ENCODE data around the gene CTPS2.
"Not testable (repeated sequence)": the region's sequence is repeated elsewhere in the genome, so short reads cannot be mapped to it uniquely, and the experiment has no call there.

Gene CTPS2

GRCh38 chrX:16712548-16713155 lies at the start of gene CTPS2:
TSS of gene CTPS2 (minus strand) at chrX:16712669. CDS start at chrX:16702902, 9,767 bp downstream.
- DNase-seq = peak; percentile 79

- not testable (repeated sequence) for DNase-seq
Measured at GRCh38 chrX:16761500-16761899, 49.0 kb upstream of the CTPS2 start.

- no peak for DNase-seq
Measured at GRCh38 chrX:16756724-16757123, 44.3 kb upstream of the CTPS2 start.

GRCh38 chrX:16754019-16754418 lies 41.5 kb upstream of the CTPS2 start:
- DNase-seq = no peak

- no peak for DNase-seq
Measured at GRCh38 chrX:16750136-16750535, 37.7 kb upstream of the CTPS2 start.

GRCh38 chrX:16748425-16748824 lies 36.0 kb upstream of the CTPS2 start:
- no peak for DNase-seq

GRCh38 chrX:16745659-16746058 lies 33.2 kb upstream of the CTPS2 start:
- no peak for DNase-seq

- no peak for DNase-seq
Measured at GRCh38 chrX:16745102-16745501, 32.6 kb upstream of the CTPS2 start.

- peak; percentile 24 for DNase-seq
Measured at GRCh38 chrX:16743604-16744325, 31.3 kb upstream of the CTPS2 start.

GRCh38 chrX:16739574-16739973 lies 27.1 kb upstream of the CTPS2 start:
- DNase-seq = no peak

- no peak for DNase-seq
Measured at GRCh38 chrX:16737024-16737423, 24.6 kb upstream of the CTPS2 start.

GRCh38 chrX:16733013-16733412 lies 20.5 kb upstream of the CTPS2 start:
- DNase-seq = no peak

GRCh38 chrX:16730450-16730849 lies 18.0 kb upstream of the CTPS2 start:
- DNase-seq = no peak

GRCh38 chrX:16727637-16728036 lies 15.2 kb upstream of the CTPS2 start:
- DNase-seq = no peak

- not testable (repeated sequence) for DNase-seq
Measured at GRCh38 chrX:16726347-16726988, 14.0 kb upstream of the CTPS2 start.

GRCh38 chrX:16725072-16725471 lies 12.6 kb upstream of the CTPS2 start:
- DNase-seq = no peak

- DNase-seq = no peak
Measured at GRCh38 chrX:16722481-16722880, 10.0 kb upstream of the CTPS2 start.

- DNase-seq = peak; percentile 63
Measured at GRCh38 chrX:16719334-16720084, 7.0 kb upstream of the CTPS2 start, which contains the start of gene SYAP1. TSS of gene SYAP1 (plus strand) at chrX:16719612. CDS start at chrX:16719725, 113 bp downstream.

- no peak for DNase-seq
Measured at GRCh38 chrX:16718824-16719333, 6.4 kb upstream of the CTPS2 start.

GRCh38 chrX:16716451-16716850 lies 4.0 kb upstream of the CTPS2 start:
- not testable (repeated sequence) for DNase-seq

GRCh38 chrX:16715638-16716037 lies 3.2 kb upstream of the CTPS2 start:
- DNase-seq = not testable (repeated sequence)

- no peak for DNase-seq
Measured at GRCh38 chrX:16714504-16714903, 2.0 kb upstream of the CTPS2 start.
